UCSD-AML1 (cell line): ENCODE results near the gene PLD5.
"Not testable (repeated sequence)": the region's sequence is repeated elsewhere in the genome, so short reads cannot be mapped to it uniquely, and the experiment has no call there.

ENCODE experiments used
- DNase-seq: peaks from one replicate; lab custom pipeline; 2025; ENCODE audit not compliant: unreplicated experiment; lab: John Stamatoyannopoulos, UW

PLD5 gene

GRCh38 chr1:242065813-242066212 is 458.7 kb downstream of the PLD5 start:
- DNase-seq: no peak

- no peak for DNase-seq
These were observed 462.2 kb downstream of the PLD5 start for GRCh38 chr1:242062271-242062670.

GRCh38 chr1:242059976-242060375 is 464.5 kb downstream of the PLD5 start:
- no peak for DNase-seq

DNA sequence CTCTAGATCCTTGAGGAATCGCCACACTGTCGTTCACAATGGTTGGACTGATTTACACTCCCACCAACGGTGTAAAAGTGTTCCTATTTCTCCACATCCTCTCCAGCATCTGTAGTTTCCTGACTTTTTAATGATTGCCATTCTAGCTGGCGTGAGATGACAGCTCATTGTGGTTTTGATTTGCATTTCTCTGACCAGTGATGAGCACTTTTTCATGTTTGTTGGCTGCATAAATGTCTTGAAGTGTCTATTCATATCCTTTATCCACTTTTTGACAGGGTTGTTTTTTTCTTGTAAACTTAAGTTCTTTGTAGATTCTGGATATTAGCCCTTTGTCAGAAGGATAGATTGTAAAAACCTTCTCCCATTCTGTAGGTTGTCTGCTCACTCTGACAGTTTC is 465.9 kb downstream of the PLD5 start:
- not testable (repeated sequence) for DNase-seq

GRCh38 chr1:242058181-242058580 is 466.3 kb downstream of the PLD5 start:
- not testable (repeated sequence) for DNase-seq

GRCh38 chr1:242057745-242058115 is 466.8 kb downstream of the PLD5 start:
- no peak for DNase-seq

DNA sequence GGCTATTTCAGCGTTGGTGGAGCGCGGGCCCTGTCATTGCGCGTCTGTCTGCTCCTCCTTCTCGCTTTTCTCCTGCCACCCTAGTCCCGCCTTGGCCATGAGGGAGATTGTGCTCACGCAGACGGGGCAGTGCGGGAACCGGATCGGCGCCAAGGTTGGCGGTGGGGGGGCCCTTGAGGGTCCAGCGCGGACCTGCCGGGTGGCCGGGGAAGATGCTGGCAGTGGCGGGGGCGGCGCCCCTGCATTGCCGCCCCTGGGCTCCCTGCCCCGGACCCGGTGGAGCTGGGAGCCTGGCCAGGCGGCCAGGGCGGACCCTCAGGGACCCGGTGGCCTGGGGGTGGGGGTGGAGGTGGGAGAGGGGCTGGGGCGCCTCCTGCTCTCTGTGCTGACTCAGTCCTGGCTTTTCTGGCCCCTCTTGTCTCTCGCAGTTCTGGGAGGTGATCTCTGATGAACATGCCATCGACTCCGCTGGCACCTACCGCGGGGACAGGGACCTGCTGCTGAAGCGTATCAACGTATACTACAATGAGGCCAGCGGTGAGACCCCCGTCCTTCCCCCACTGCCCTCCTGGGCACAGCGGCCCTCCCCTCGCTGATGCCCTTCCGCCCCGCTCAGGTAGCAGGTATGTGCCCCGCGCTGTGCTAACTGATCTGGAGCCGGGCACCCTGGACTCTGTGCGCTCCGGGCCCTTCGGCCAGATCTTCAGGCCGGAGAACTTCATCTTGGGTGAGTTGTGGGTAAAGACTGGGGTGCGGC is 467.3 kb downstream of the PLD5 start:
- DNase-seq: no peak

DNA sequence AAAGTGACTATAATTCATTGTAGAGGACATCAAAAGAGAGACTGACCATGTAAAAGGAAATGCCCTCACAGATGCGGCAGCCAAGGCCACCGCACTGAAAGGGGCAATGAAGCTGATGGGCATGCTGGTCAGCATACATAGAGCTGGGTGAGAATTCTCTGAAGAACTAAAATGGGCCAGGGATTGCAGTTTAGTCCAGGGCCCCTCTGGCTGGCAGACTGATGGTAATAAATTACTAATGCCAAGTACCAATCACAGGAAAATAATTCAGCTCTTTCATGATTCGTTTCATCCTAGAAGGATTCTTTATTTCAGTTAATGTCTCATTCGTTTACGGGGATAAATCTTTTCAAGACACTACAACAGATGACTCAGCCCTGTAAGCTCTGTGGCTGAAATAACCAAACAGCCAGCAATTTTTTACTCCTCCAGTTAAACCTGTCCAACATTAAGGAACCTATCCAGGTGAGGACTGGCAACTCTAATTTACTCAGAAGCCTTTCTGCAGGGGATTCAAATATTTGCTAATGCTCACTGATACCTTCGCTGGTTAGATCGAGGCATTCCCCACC is 468.7 kb downstream of the PLD5 start:
- no peak for DNase-seq

- no peak for DNase-seq
These were observed 481.3 kb downstream of the PLD5 start for GRCh38 chr1:242043165-242043564.

DNA sequence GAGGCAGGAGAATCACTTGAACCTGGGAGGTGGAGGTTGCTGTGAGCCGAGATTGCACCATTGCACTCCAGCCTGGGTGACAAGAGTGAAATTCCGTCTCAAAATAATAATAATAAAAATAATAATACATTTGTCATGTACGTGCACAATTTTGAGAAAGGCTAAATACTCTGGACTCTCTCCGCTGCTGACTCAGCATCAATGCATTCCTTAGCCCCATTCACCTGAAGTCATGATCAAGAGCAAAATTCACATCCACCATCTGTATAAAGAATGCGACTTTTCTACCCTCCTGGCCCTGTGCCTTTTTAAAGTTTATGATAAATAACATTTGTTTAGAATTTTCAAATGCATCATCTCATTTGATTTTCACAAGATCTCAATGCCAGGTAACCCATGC is 490.1 kb downstream of the PLD5 start:
- DNase-seq: no peak

- DNase-seq: no peak
These were observed 491.1 kb downstream of the PLD5 start for GRCh38 chr1:242033447-242033846.
